UCSD-AML1 (cell line): Measurements from ENCODE around the gene FAM72C.
A peak's percentile ranks its signal among the peaks of the same experiment; 100 is the strongest.
"Not testable (repeated sequence)": the region's sequence is repeated elsewhere in the genome, so short reads cannot be mapped to it uniquely, and the experiment has no call there.

ENCODE experiments used
- DNase-seq: peaks from one replicate; lab custom pipeline; 2025; ENCODE audit not compliant: unreplicated experiment; lab: John Stamatoyannopoulos, UW

The FAM72C gene

GRCh38 chr1:143987868-143988267 is 16.1 kb upstream of the FAM72C start:
- DNase-seq, result not testable (repeated sequence)

- DNase-seq, result not testable (repeated sequence)
Measured at GRCh38 chr1:143984721-143985473, 13.1 kb upstream of the FAM72C start.

GRCh38 chr1:143974416-143974815 is 2.6 kb upstream of the FAM72C start:
- DNase-seq, result not testable (repeated sequence)

- DNase-seq, result not testable (repeated sequence)
Measured at GRCh38 chr1:143973876-143974414, 2.2 kb upstream of the FAM72C start.

GRCh38 chr1:143972753-143973326 is 1.1 kb upstream of the FAM72C start:
- DNase-seq, result not testable (repeated sequence)

GRCh38 chr1:143965860-143966259 is 5.9 kb downstream of the FAM72C start:
- DNase-seq, result not testable (repeated sequence)

GRCh38 chr1:143964294-143964693 is 7.5 kb downstream of the FAM72C start:
- DNase-seq, result not testable (repeated sequence)

GRCh38 chr1:143955930-143956329 is 15.9 kb downstream of the FAM72C start:
- DNase-seq, result not testable (repeated sequence)

GRCh38 chr1:143952913-143953312 is 18.9 kb downstream of the FAM72C start:
- not testable (repeated sequence) for DNase-seq

GRCh38 chr1:143951485-143952391 is 20.0 kb downstream of the FAM72C start:
- not testable (repeated sequence) for DNase-seq

GRCh38 chr1:143947749-143948148 is 24.0 kb downstream of the FAM72C start:
- not testable (repeated sequence) for DNase-seq

- DNase-seq, result not testable (repeated sequence)
Measured at GRCh38 chr1:143945253-143945652, 26.5 kb downstream of the FAM72C start.

GRCh38 chr1:143944576-143945240 is 27.1 kb downstream of the FAM72C start:
- DNase-seq, result not testable (repeated sequence)

- not testable (repeated sequence) for DNase-seq
Measured at GRCh38 chr1:143943319-143943978, 28.3 kb downstream of the FAM72C start.

- DNase-seq, result not testable (repeated sequence)
Measured at GRCh38 chr1:143942238-143942860, 29.4 kb downstream of the FAM72C start.

GRCh38 chr1:143939666-143940065 is 32.1 kb downstream of the FAM72C start:
- not testable (repeated sequence) for DNase-seq

GRCh38 chr1:143938922-143939321 is 32.9 kb downstream of the FAM72C start:
- DNase-seq, result not testable (repeated sequence)

GRCh38 chr1:143936457-143937115 is 35.2 kb downstream of the FAM72C start:
- DNase-seq, result peak; percentile 10

GRCh38 chr1:143919127-143919526 is 52.7 kb downstream of the FAM72C start:
- not testable (repeated sequence) for DNase-seq
